KG1 (cell line): ENCODE measurements around the gene ARF3.
A peak's percentile ranks its signal among the peaks of the same experiment; 100 is the strongest.
"Not testable (repeated sequence)": the region's sequence is repeated elsewhere in the genome, so short reads cannot be mapped to it uniquely, and the experiment has no call there.

Source experiments
- DNase-seq: peaks from one replicate; lab custom pipeline; 2025; lab: John Stamatoyannopoulos, UW

Gene ARF3

DNA sequence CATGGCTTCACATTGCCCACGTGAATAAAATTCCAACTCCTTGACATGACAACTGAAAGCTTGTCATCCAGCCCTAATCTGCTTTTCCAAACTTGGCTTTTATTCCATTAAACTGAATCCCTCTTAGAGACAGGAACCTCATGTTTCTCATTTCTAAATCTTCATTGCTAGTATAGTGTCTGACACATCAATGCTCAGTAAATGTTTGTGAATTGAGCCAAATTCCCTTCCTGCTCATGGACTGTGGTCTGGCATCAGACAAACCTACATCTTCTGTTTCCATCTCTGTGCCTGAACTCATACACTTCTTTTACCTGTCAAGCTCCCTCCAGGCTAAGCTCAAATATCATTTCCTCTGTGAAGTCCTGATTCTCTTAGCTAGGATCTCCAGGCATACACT lies 27.7 kb downstream of the ARF3 start:
- no peak for DNase-seq

GRCh38 chr12:48927261-48927660 lies 30.0 kb downstream of the ARF3 start:
- DNase-seq: no peak

- peak; percentile 16 for DNase-seq
Measured at GRCh38 chr12:48925304-48926011, 31.8 kb downstream of the ARF3 start, which contains the start of gene FKBP11. Gene FKBP11 (minus strand): TSS chr12:48925492. CDS start chr12:48925428, 64 bp downstream.

GRCh38 chr12:48924617-48925303 lies 32.5 kb downstream of the ARF3 start:
- peak; percentile 30 for DNase-seq

- no peak for DNase-seq
Measured at GRCh38 chr12:48923117-48923516, 34.2 kb downstream of the ARF3 start.

GRCh38 chr12:48917857-48918537 lies 39.3 kb downstream of the ARF3 start:
- DNase-seq: no peak

GRCh38 chr12:48910196-48910595 lies 47.1 kb downstream of the ARF3 start:
- no peak for DNase-seq

- DNase-seq: not testable (repeated sequence)
Measured at GRCh38 chr12:48909698-48910097, 47.6 kb downstream of the ARF3 start.

GRCh38 chr12:48907245-48907644 lies 50.0 kb downstream of the ARF3 start:
- no peak for DNase-seq

- no peak for DNase-seq
Measured at GRCh38 chr12:48903982-48904411, 53.3 kb downstream of the ARF3 start.

- no peak for DNase-seq
Measured at GRCh38 chr12:48903363-48903981, 53.8 kb downstream of the ARF3 start.

DNA sequence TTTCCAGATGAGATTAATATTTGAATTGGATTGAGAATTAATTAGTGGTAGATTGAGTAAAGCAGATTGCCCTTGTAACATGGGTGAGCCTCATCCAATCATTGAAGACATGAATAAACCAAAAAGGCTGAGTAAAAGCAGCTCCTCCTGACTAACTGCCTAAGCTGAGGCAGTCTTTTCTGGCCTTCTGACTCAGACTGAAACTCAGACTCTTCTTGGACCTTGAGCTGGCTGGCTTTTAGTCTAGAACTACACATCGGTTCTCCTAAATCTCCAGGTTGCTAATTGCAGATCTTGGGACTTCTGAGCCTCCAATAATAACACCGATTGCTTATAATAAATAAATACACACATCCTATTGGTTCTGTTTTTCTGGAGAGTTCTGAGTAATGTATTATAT lies 56.0 kb downstream of the ARF3 start:
- DNase-seq: no peak

- DNase-seq: no peak
Measured at GRCh38 chr12:48899651-48900050, 57.6 kb downstream of the ARF3 start.

DNA sequence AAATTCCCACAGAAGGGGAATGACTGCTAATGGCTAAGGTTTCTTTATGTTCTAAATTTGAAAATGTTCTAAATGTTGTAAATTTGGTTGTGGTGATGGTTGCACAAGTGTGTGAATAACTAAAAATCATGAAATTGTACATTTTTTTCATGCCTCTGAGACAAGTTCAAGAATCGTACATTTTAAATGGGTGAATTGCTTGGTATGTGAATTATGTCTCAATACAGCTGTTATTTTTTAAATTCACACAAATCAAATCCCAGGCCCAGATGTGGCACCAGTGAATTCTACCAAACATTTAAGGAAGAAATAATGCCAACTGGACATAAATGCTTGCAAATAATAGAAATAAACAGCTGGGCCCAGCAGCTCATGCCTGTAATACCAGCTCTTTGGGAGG lies 63.0 kb downstream of the ARF3 start:
- no peak for DNase-seq

- peak; percentile 12 for DNase-seq
Measured at GRCh38 chr12:48890657-48891418, 66.4 kb downstream of the ARF3 start.

DNA sequence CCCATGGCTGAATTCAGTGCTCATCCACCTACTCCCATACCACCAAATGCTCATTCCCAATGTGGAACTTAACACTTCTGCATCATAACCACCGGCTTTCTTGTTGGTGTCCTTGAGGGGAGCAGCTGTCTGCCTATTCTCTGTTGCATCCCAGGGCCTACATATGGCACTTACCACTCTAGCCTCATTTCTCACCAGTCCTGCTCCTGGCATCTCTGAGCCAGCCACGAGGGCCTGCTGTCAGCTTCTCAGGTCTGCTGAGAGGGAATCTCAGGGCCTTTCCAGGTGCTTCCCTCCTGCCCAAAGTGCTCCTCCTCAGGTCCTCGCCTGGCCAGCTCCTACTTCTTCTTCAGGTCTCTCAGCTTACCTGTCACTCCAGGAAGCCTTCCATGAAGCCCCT lies 67.6 kb downstream of the ARF3 start:
- no peak for DNase-seq
